Natural killer cell (primary cell): Measurements from ENCODE around the gene MYOD1. TPM values are rescaled to one million over a fixed set of nuclear protein-coding genes. Genes with fewer than 3 reads are reported as not detected.

ENCODE experiments used
- ATAC-seq, 3 donors: fragments of 150-1000 bp in 2 of 3; fragments of 200-7000 bp in 1 of 3; cut with Tn5 transposase; 1 replicate in 1 of 3; 2 replicates in 2 of 3; pipeline ENCODE4 v1.10.0; 2021; ENCODE audit warnings: mild to moderate bottlenecking in 2 of 3, moderate library complexity in 2 of 3
- DNase-seq, 2 donors: peaks; one replicate each; pipeline versions ENCODE4 v3.0.0 to v3.0.0-alpha.2; 2013 to 2021; ENCODE audit warnings: mixed read lengths in 1 of 2
- H3K27ac ChIP-seq: one replicate; pipeline ENCODE4 v1.5.1; 2013; ENCODE audit warnings: mild to moderate bottlenecking, low read length
- H3K27me3 ChIP-seq: one replicate; pipeline ENCODE4 v1.6.1; 2013; ENCODE audit warnings: low read length; ENCODE audit not compliant: control insufficient read depth, insufficient read depth
- H3K36me3 ChIP-seq: one replicate; pipeline ENCODE4 v1.6.1; 2013; ENCODE audit warnings: low read length; ENCODE audit not compliant: control insufficient read depth, insufficient read depth
- H3K4me1 ChIP-seq: one replicate; pipeline ENCODE4 v1.6.1; 2013; ENCODE audit warnings: low read length; ENCODE audit not compliant: control insufficient read depth, insufficient read depth
- H3K4me3 ChIP-seq: one replicate; pipeline ENCODE4 v1.5.1; 2013; ENCODE audit warnings: low read length
- H3K9me3 ChIP-seq: one replicate; pipeline ENCODE4 v1.6.1; 2013; ENCODE audit warnings: low read length; ENCODE audit not compliant: control insufficient read depth, insufficient read depth
- H3K27ac Mint-ChIP-seq, 2 donors: one replicate each; pipeline ENCODE4 v1.8.0; 2022; ENCODE audit warnings: mild to moderate bottlenecking in 2 of 2, mixed read lengths in 2 of 2, moderate library complexity in 1 of 2
- H3K27me3 Mint-ChIP-seq, 2 donors: one replicate each; pipeline ENCODE4 v1.8.0; 2022; ENCODE audit warnings: low read depth in 2 of 2, mixed read lengths in 2 of 2
- H3K36me3 Mint-ChIP-seq: one replicate; pipeline ENCODE4 v1.8.0; 2022; ENCODE audit warnings: mixed read lengths
- H3K4me1 Mint-ChIP-seq, 2 donors: one replicate each; pipeline ENCODE4 v1.8.0; 2022; ENCODE audit warnings: mixed read lengths in 2 of 2
- H3K4me3 Mint-ChIP-seq: one replicate; pipeline ENCODE4 v1.8.0; 2022; ENCODE audit warnings: mild to moderate bottlenecking, moderate library complexity, mixed read lengths
- H3K9me3 Mint-ChIP-seq, 2 donors: one replicate each; pipeline ENCODE4 v1.8.0; 2022; ENCODE audit warnings: mixed read lengths in 2 of 2
- CTCF ChIP-seq: fragments of 200-600 bp; IDR thresholded peaks from one replicate; pipeline ENCODE4 v1.8.0; 2022; ENCODE audit warnings: antibody characterized with exemption
- WGBS: methylation state at CpG from one replicate; pipeline ENCODE4 v1.1.7; 2013; ENCODE audit warnings: missing lambda C conversion rate; ENCODE audit not compliant: insufficient coverage; 5-methylcytosine and 5-hydroxymethylcytosine counted together
- intact Hi-C: fragments of 100-400 bp; cut with micrococcal nuclease; formaldehyde crosslinking; loops from one replicate; pipeline ENCODE4 v1.14.2; 2022
- total RNA-seq, 4 donors: library from RNA; stranded (reverse); fragments of 120-200 nt in 1 of 4; gene quantifications; one replicate each; pipeline versions ENCODE4 v1.2.3 to v1.2.4, GENCODE V29; 2013 to 2022

The MYOD1 gene
- not detected for total RNA-seq
- not detected for total RNA-seq (2013)

DNA sequence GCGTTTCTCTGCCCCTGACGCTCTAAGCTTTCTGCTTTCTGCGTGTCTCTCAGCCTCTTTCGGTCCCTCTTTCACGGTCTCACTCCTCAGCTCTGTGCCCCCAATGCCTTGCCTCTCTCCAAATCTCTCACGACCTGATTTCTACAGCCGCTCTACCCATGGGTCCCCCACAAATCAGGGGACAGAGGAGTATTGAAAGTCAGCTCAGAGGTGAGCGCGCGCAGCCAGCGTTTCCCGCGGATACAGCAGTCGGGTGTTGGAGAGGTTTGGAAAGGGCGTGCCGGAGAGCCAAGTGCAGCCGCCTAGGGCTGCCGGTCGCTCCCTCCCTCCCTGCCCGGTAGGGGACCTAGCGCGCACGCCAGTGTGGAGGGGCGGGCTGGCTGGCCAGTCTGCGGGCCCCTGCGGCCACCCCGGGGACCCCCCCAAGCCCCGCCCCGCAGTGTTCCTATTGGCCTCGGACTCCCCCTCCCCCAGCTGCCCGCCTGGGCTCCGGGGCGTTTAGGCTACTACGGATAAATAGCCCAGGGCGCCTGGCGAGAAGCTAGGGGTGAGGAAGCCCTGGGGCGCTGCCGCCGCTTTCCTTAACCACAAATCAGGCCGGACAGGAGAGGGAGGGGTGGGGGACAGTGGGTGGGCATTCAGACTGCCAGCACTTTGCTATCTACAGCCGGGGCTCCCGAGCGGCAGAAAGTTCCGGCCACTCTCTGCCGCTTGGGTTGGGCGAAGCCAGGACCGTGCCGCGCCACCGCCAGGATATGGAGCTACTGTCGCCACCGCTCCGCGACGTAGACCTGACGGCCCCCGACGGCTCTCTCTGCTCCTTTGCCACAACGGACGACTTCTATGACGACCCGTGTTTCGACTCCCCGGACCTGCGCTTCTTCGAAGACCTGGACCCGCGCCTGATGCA, at the start of gene MYOD1:
TSS of gene MYOD1 (plus strand) at position 544 of the 910 bp plus-strand sequence. CDS start at position 756, 212 bp downstream.
- Mint-ChIP-seq H3K4me1 (no peaks in the 10 kb centered on the region), H3K9me3 (no peaks in the 10 kb centered on the region), H3K27ac (no peak within 1 kb of the TSS), H3K27me3 (peaks cover 24 to 29% of the 10 kb centered on the region in 2 donors), H3K4me3 (no peak within 1 kb of the TSS), H3K36me3 (no peaks in the 10 kb centered on the region)
- WGBS: 10% methylated on average over 68 of the region's 68 CpGs
- DNase-seq: no peak
- no peaks in the 10 kb centered on the region for H3K4me1 ChIP-seq
- no peak for TF ChIP-seq CTCF
- no peaks in the 10 kb centered on the region for H3K36me3 ChIP-seq
- H3K27ac ChIP-seq: no peak within 1 kb of the TSS
- ATAC-seq: no peak
- H3K27me3 ChIP-seq: peaks cover 7% of the 10 kb centered on the region
- H3K4me3 ChIP-seq: no peak within 1 kb of the TSS
- H3K9me3 ChIP-seq: no peaks in the 10 kb centered on the region
- intact Hi-C loops: no loop called here

- DNase-seq: no peak
- Mint-ChIP-seq H3K4me3 (no peak overlapping the region), H3K27me3 (peaks cover 24 to 31% of the 10 kb centered on the region in 2 donors), H3K27ac (no peak overlapping the region), H3K9me3 (peaks cover 0 to 5% of the 10 kb centered on the region in 2 donors), H3K4me1 (no peaks in the 10 kb centered on the region), H3K36me3 (peaks cover 12% of the 10 kb centered on the region)
- Histone ChIP-seq H3K36me3 (no peaks in the 10 kb centered on the region), H3K9me3 (no peaks in the 10 kb centered on the region), H3K27ac (no peak overlapping the region), H3K27me3 (peaks cover 2% of the 10 kb centered on the region), H3K4me1 (no peaks in the 10 kb centered on the region), H3K4me3 (no peak overlapping the region)
- no peak for TF ChIP-seq CTCF
- WGBS: 91% methylated on average over 7 of the region's 7 CpGs
- intact Hi-C loops: no loop called here
- ATAC-seq: no peak
Measured at GRCh38 chr11:17672469-17672868, 46.9 kb upstream of the MYOD1 start.

- no peak overlapping the region for H3K27ac ChIP-seq
- TF ChIP-seq CTCF: no peak
- Mint-ChIP-seq H3K27ac (no peak overlapping the region), H3K9me3 (peaks cover 0 to 5% of the 10 kb centered on the region in 2 donors), H3K4me3 (no peak overlapping the region), H3K4me1 (no peaks in the 10 kb centered on the region), H3K36me3 (peaks cover 12% of the 10 kb centered on the region), H3K27me3 (peaks cover 24 to 36% of the 10 kb centered on the region in 2 donors)
- H3K4me1 ChIP-seq: no peaks in the 10 kb centered on the region
- H3K9me3 ChIP-seq: no peaks in the 10 kb centered on the region
- 100% methylated on average over 1 of the region's 1 CpG for WGBS
- ATAC-seq (no peak), DNase-seq (no peak)
- intact Hi-C loops: no loop called here
- no peaks in the 10 kb centered on the region for H3K36me3 ChIP-seq
- no peak overlapping the region for H3K4me3 ChIP-seq
- peaks cover 2% of the 10 kb centered on the region for H3K27me3 ChIP-seq
Measured at GRCh38 chr11:17673951-17674350, 45.4 kb upstream of the MYOD1 start.
